ENCODE data around the gene ANGPT4.

The ANGPT4 gene

DNA sequence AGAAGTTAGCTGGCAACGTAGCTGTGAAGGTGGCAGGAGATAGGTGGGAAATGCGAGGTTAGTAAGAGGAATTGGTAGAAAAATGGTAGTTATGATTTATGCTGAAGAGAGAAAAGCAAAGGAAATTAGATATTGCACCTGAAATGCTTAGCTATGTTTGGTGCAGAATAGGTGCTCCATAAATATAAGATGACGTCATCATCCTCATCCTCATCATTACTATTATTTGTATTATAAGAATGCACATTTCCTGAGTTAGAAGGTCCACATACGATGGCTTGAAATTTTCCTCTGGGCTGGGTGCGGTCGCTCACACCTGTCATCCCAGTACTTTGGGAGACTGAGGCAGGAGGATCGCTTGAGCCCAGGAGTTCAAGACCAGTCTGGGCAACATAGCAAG, 39.5 kb upstream of the ANGPT4 start:
- H3K36me3 ChIP-seq (ENCODE audit: low read depth) = no peaks in the 10 kb centered on the region
- no peak for ATAC-seq (ENCODE audit: low read depth)
- H3K4me1 ChIP-seq (ENCODE audit: insufficient read depth, poor library complexity, severe bottlenecking) = no peaks in the 10 kb centered on the region
- no peaks in the 10 kb centered on the region for H3K9me3 ChIP-seq (ENCODE audit: severe bottlenecking)
- no peaks in the 10 kb centered on the region for H3K27me3 ChIP-seq (ENCODE audit: insufficient read depth, poor library complexity, severe bottlenecking)
- no peak overlapping the region for H3K27ac ChIP-seq (ENCODE audit: poor library complexity, severe bottlenecking)
- no peak overlapping the region for H3K4me3 ChIP-seq (ENCODE audit: severe bottlenecking)
- peak; percentile 9 for DNase-seq (ENCODE audit: low spot score)
- TF ChIP-seq, protein P1, sequence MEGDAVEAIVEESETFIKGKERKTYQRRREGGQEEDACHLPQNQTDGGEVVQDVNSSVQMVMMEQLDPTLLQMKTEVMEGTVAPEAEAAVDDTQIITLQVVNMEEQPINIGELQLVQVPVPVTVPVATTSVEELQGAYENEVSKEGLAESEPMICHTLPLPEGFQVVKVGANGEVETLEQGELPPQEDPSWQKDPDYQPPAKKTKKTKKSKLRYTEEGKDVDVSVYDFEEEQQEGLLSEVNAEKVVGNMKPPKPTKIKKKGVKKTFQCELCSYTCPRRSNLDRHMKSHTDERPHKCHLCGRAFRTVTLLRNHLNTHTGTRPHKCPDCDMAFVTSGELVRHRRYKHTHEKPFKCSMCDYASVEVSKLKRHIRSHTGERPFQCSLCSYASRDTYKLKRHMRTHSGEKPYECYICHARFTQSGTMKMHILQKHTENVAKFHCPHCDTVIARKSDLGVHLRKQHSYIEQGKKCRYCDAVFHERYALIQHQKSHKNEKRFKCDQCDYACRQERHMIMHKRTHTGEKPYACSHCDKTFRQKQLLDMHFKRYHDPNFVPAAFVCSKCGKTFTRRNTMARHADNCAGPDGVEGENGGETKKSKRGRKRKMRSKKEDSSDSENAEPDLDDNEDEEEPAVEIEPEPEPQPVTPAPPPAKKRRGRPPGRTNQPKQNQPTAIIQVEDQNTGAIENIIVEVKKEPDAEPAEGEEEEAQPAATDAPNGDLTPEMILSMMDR (IDR thresholded peaks at IDR 0.05; ENCODE audit: poor library complexity, severe bottlenecking) = no peak

DNA sequence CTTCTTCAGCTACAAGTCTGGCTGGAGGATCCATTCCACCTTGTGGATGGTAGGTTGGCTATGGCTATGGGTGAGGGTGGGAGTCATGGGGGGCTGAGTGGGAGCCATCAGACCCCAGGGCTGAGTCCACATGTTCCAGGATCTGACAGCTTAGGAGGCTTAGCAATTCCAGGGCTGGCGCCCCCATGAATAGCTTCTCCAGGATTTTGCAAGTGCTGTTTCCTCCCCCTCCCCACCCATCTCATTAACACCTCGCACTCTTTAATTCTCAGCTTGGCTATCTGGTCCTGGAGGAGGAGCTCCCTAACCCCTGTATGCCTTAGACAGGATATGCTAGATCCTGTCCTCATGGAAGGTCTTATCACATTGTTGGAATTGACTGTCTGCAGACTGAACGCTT, 39.0 kb upstream of the ANGPT4 start:
- Histone ChIP-seq H3K36me3 (ENCODE audit: low read depth) (no peaks in the 10 kb centered on the region), H3K9me3 (ENCODE audit: severe bottlenecking) (no peaks in the 10 kb centered on the region), H3K27ac (ENCODE audit: poor library complexity, severe bottlenecking) (no peak overlapping the region), H3K4me3 (ENCODE audit: severe bottlenecking) (no peak overlapping the region), H3K27me3 (ENCODE audit: insufficient read depth, poor library complexity, severe bottlenecking) (no peaks in the 10 kb centered on the region), H3K4me1 (ENCODE audit: insufficient read depth, poor library complexity, severe bottlenecking) (no peaks in the 10 kb centered on the region)
- ATAC-seq (ENCODE audit: low read depth) (no peak), DNase-seq (ENCODE audit: low spot score) (peak; percentile 24)
- TF ChIP-seq, protein P1 (IDR thresholded peaks at IDR 0.05; ENCODE audit: poor library complexity, severe bottlenecking) = no peak

DNA sequence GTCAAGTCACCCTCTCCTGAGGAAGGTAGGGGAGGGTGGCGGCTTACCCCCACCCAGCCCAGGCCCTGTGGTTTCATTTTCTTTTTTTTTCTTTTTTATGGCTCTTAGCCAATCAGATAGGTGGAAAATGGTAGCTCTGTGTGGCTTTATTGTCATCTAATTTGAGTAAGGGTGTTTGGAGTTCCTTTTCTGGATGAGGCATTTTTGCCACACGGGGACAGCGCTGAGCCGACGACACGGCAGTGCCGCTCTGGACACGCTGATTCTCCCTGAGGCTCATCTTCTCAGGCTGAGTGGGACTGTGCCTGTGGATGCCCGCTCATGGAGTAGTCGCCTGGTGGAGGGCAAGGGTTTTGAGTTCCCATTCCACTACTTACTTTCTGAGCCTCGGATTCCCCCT, 37.6 kb upstream of the ANGPT4 start:
- H3K4me3 ChIP-seq (ENCODE audit: severe bottlenecking) = no peak overlapping the region
- H3K36me3 ChIP-seq (ENCODE audit: low read depth) = no peaks in the 10 kb centered on the region
- no peaks in the 10 kb centered on the region for H3K4me1 ChIP-seq (ENCODE audit: insufficient read depth, poor library complexity, severe bottlenecking)
- ATAC-seq (ENCODE audit: low read depth) = 0 out of 3 replicates have a peak, but pooled peaks have one; percentile 22
- peak; percentile 29 for DNase-seq (ENCODE audit: low spot score)
- no peak overlapping the region for H3K27ac ChIP-seq (ENCODE audit: poor library complexity, severe bottlenecking)
- TF ChIP-seq, protein P1 (IDR thresholded peaks at IDR 0.05; ENCODE audit: poor library complexity, severe bottlenecking) = peak; percentile 40
- no peaks in the 10 kb centered on the region for H3K9me3 ChIP-seq (ENCODE audit: severe bottlenecking)
- H3K27me3 ChIP-seq (ENCODE audit: insufficient read depth, poor library complexity, severe bottlenecking) = no peaks in the 10 kb centered on the region

DNA sequence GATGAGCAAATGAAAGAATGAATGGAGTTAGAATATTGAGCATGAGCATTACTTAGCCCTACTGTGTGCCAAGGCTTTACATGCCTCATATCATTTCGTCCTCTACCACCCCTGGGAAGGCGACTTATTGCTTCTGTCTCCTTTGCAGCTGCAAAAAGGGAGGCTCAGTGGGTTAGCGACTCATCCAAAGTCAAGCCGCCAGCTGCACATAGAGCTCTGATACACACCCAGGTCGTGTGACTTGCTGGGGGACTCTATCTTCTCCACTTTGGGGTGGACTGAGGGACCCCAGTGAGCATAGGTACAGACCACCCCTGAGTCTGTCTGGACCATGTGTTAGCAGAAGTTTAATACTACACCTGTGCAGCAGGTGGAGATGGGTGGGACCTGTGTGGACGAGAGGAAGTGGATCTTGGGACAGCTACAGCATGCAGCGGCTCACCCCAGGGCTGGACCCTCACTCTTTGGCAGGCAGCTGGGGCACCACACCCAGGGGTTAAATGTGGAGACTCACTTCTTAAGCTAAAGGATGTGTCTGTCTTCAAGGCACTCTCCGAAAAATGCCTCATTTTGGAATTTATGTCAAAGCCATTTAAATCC, 36.2 kb upstream of the ANGPT4 start:
- Histone ChIP-seq H3K27me3 (ENCODE audit: insufficient read depth, poor library complexity, severe bottlenecking) (no peaks in the 10 kb centered on the region), H3K4me3 (ENCODE audit: severe bottlenecking) (no peak overlapping the region), H3K4me1 (ENCODE audit: insufficient read depth, poor library complexity, severe bottlenecking) (no peaks in the 10 kb centered on the region), H3K27ac (ENCODE audit: poor library complexity, severe bottlenecking) (no peak overlapping the region), H3K36me3 (ENCODE audit: low read depth) (no peaks in the 10 kb centered on the region), H3K9me3 (ENCODE audit: severe bottlenecking) (no peaks in the 10 kb centered on the region)
- ATAC-seq (ENCODE audit: low read depth) (no peak), DNase-seq (ENCODE audit: low spot score) (no peak)
- TF ChIP-seq, protein P1 (IDR thresholded peaks at IDR 0.05; ENCODE audit: poor library complexity, severe bottlenecking) = no peak

DNA sequence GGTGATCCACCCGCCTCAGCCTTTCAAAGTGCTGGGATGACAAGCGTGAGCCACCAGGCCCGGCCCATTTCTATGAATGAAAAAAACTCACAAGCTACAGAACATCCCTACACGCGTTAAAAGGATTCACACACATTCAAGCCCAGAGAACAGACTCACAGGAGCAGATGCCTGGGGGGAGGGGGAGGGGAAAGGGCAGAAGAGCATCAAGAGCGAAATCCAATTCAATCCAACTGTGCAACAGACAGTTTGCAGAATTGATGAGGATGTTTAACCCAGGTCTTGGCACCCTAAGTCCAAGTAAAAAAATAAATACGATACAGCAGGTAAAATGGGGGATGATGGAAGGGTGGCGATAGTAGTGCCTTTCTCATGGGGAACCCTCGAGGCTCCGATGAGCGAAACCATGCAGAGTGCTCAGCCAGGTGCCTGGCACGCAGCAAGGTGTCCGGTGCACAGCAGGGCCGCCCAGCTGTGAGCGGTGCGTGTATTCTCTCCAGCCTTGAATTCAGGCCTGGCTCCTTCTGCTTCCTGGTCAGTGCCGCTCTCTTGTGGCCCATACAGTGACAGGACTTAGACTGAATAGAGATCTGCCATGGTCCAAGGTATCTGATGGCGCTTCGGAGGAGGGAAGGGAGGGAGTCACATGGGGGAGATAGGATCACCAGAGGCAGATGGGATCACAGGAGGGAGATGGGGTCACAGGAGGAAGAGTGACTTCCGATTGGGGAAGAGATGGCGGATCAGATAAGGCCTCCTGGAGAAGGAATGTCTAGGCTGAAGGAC, 35.4 kb upstream of the ANGPT4 start:
- H3K4me1 ChIP-seq (ENCODE audit: insufficient read depth, poor library complexity, severe bottlenecking) = no peaks in the 10 kb centered on the region
- H3K36me3 ChIP-seq (ENCODE audit: low read depth) = no peaks in the 10 kb centered on the region
- no peak overlapping the region for H3K4me3 ChIP-seq (ENCODE audit: severe bottlenecking)
- no peaks in the 10 kb centered on the region for H3K9me3 ChIP-seq (ENCODE audit: severe bottlenecking)
- H3K27me3 ChIP-seq (ENCODE audit: insufficient read depth, poor library complexity, severe bottlenecking) = no peaks in the 10 kb centered on the region
- ATAC-seq (ENCODE audit: low read depth) = 0 out of 3 replicates have a peak, but pooled peaks have one; percentile 15
- no peak overlapping the region for H3K27ac ChIP-seq (ENCODE audit: poor library complexity, severe bottlenecking)
- no peak for DNase-seq (ENCODE audit: low spot score)
- TF ChIP-seq, protein P1 (IDR thresholded peaks at IDR 0.05; ENCODE audit: poor library complexity, severe bottlenecking) = peak; percentile 30
